ENCODE data around the gene FAM20A.

Gene FAM20A

GRCh38 chr17:68512247-68512959, 88.8 kb downstream of the FAM20A start, which contains the start of gene PRKAR1A (continued):
- TF ChIP-seq ZBTB26 (tag by site-specific recombination; optimal IDR thresholded peaks at IDR 0.05) (peak; percentile 78), ZNF311 (tag by site-specific recombination; IDR thresholded peaks at IDR 0.05; ENCODE audit: borderline replicate concordance) (no peak), ZSCAN30 (tag by site-specific recombination; IDR thresholded peaks at IDR 0.05) (peak; percentile 65; the same call in 1 of the 2 replicates), PRDM1 (tag by site-specific recombination; IDR thresholded peaks at IDR 0.05) (no peak), ZNF169 (tag by site-specific recombination; IDR thresholded peaks at IDR 0.05) (no peak), SP7 (tag by site-specific recombination; IDR thresholded peaks at IDR 0.05) (peak; percentile 63; the same call in 1 of the 2 replicates), HOXA7 (CRISPR knock-in tag; IDR thresholded peaks at IDR 0.05; ENCODE audit: borderline replicate concordance) (no peak), ZNF837 (tag by site-specific recombination; IDR thresholded peaks at IDR 0.05) (no peak), GFI1B (tag by site-specific recombination; IDR thresholded peaks at IDR 0.05) (no peak), ZNF138 (tag by site-specific recombination; IDR thresholded peaks at IDR 0.05; ENCODE audit: borderline replicate concordance) (no peak), ZNF16 (tag by site-specific recombination; IDR thresholded peaks at IDR 0.05; ENCODE audit: low read depth) (no peak), SP3 (tag by site-specific recombination; IDR thresholded peaks at IDR 0.05) (peak; percentile 79), ZSCAN18 (tag by site-specific recombination; IDR thresholded peaks at IDR 0.05) (no peak), PRDM10 (tag by site-specific recombination; IDR thresholded peaks at IDR 0.05) (no peak), ZNF157 (tag by site-specific recombination; IDR thresholded peaks at IDR 0.05) (no peak), ZBTB44 (tag by site-specific recombination; IDR thresholded peaks at IDR 0.05) (0 out of 2 replicates have a peak, but pooled peaks have one; percentile 26), ZNF350 (tag by site-specific recombination; IDR thresholded peaks at IDR 0.05) (no peak), ZNF645 (tag by site-specific recombination; IDR thresholded peaks at IDR 0.05) (no peak), ZNF776 (tag by site-specific recombination; IDR thresholded peaks at IDR 0.05; ENCODE audit: borderline replicate concordance) (no peak), KLF10 (tag by site-specific recombination; IDR thresholded peaks at IDR 0.05) (peak; percentile 78), ZNF26 (tag by site-specific recombination; IDR thresholded peaks at IDR 0.05) (no peak), ZNF76 (tag by site-specific recombination; IDR thresholded peaks at IDR 0.05; ENCODE audit: borderline replicate concordance, low read depth) (peak; percentile 15; the same call in 1 of the 2 replicates), ZNF626 (tag by site-specific recombination; IDR thresholded peaks at IDR 0.05) (no peak), ZNF211 (tag by site-specific recombination; IDR thresholded peaks at IDR 0.05; ENCODE audit: low read depth) (no peak), ZNF366 (tag by site-specific recombination; conservative IDR thresholded peaks at IDR 0.05) (no peak), SP2 (tag by site-specific recombination; IDR thresholded peaks at IDR 0.05) (peak; percentile 79)

All from HEK293 (cell line).